ENCODE results near the gene PSME2. TPM values are rescaled to one million over a fixed set of nuclear protein-coding genes. Genes with fewer than 3 reads are reported as not detected.

The PSME2 gene
- 76.7 and 77.1 TPM in 2 replicates for total RNA-seq

DNA sequence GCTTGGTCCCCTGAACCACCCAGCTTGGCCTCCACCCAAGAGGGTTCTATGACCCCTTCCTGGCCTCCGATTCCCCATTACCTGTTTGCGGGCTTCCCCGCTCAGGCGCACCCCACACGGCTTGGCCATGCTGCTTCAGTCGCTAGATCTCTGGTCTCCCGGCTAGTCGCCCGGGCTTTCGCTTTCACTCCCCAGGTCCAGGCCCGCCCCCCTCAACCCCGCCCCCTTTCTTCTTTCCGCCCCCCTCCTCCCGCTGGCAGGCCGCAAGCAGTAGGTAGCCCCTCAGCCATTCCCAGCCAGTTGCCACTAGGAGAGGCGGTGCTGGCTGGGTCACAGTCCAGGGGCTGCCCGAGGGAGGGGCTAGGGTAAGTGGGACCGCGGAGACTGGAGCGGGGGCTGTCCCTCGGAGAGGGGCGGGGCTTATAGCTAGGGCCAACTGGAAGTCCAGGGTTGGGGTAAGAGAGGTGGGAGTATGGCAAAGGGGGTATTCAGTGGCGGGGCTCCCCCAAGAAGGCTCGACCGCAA is at the start of gene PSME2:
PSME2 (minus strand) TSS at position 158 of the 525 bp plus-strand sequence; CDS start at position 129, 29 bp downstream.

GRCh38 chr14:24195186-24196070 is 49.0 kb upstream of the PSME2 start, which contains the start of gene TM9SF1:
Gene TM9SF1, minus strand, starts transcription at chr14:24195441. Its CDS starts 422 bp downstream, at chr14:24195019.

DNA sequence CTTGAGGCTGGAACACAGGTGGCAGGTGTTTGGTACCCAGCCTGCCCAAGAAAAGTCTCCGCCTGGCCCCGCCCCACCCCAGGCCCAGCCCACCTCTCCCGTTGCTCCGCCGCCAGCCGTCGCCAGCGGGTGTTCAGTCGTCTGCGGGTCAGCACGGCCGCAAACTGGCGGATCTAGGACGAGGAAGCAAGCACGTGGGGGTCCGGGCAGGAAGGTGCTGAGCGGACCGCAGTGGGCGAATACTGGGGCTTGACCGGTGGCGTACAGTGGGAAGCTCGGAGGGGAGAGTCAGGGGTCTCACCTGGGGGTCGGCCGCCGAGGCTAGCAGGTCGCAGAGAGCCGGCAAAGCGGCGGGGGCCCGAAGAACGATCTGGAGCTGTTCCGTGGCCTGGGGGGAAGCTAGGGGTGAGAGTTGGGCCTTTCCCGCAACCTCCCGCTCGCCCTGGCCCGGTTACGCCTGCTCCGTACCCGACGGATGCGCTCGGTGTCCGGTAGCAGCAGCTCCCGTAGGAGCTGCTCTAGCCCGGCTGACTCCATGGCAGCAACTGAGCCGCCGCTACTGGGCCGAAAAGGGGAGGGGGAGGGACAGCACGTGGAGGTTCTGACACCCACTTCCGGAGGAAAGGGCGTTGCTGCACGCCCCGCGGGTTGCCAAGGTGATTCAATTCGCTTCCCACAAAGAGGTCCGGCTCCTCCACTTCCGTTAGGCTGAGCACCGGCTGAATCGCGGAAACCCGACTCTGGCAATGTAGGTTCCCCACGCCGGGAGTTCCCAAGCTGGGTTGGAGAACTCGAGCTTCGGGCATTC is 42.0 kb upstream of the PSME2 start, which contains the start of gene IPO4:
IPO4 (minus strand) TSS at position 566 of the 808 bp plus-strand sequence; CDS start at position 537, 29 bp downstream.

DNA sequence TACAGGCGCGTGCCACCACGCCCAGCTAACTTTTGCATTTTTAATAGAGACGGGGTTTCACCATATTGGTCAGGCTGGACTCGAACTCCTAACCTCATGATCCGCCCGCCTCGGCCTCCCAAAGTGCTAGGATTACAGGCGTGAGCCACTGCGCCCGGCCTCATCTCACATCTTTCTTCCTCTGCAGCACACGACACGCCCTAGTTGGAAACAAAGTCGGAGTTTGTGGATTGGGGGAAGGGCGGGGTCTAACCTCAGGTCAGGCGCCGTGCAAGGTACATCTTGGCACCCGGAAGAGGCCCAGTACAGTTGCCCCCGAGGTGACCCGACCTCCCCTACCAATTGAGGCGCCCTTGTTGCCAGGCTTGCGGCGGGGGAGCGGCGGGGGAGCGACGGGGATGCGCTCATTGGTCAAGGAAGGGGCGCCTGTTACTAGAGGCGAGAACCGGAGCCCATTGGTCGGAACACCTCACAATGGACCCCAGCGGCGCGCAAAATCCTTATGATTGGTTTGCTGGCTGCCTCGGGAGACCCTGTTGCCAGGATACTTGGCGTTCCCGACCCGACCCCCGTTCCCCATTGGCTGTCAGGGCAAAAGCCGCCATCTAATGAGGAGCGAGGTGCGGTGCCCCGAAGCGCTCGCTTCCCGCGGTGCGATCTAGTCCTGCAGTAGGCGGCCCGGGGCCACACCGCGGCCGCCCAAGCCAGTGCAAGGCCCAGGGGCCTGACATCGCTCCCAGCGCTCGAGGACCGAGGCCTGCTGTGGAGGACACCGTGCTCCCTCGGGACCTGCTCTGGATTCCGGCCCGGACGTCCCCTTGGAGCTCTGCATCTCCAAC is 25.2 kb upstream of the PSME2 start, which contains the start of gene REC8:
REC8 (plus strand) TSS at position 659 of the 839 bp plus-strand sequence. CDS start 473 bp downstream, outside the sequence.

DNA sequence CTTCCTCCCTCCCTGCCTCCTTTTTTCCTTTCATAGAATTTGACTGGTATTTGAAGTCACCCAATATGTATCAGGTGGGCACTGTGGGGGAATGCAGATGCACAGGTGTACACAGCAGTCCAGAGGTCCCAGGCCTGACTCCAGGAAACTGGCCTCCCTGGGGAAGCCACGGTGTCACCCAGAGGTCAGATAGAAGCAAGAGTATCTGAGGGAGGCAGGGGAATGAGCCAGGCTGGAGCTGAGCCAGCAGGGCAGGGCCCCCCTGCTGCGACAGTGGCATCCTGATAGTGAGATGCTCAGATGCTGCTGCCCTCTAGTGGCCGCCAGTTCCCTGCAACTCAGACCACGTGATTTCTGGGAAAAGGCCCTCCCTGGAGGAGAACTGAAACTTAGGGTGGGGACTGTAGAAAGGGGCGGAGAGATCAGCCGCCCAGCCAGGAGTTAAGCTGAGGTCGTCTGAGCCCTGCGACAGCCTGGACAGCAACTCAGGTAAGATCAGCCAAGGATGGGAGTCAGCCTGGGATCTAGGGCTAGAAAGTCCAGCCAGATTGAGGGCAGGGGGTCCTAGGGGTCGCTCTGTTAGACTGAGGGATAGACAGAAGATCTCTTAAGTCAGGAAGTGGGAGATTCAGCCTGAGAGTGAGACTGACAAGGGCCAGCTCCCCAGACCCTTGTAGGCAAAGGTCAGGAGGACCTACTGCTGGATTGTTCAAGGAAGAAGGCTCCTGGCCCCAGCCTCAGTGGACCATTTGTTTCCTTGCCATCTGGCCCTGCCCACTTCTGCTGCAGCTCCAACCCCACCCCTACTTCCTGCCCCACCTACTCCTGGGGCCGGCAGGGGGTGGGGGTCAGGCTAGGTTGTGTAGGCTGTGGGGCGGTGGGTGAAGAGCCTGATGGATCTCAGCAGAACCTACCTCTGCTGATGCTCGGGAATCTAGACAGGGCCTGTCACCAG is 14.7 kb upstream of the PSME2 start, which contains the start of gene IRF9:
IRF9 (plus strand) TSS at position 416 of the 955 bp plus-strand sequence. CDS start 880 bp downstream, outside the sequence.

DNA sequence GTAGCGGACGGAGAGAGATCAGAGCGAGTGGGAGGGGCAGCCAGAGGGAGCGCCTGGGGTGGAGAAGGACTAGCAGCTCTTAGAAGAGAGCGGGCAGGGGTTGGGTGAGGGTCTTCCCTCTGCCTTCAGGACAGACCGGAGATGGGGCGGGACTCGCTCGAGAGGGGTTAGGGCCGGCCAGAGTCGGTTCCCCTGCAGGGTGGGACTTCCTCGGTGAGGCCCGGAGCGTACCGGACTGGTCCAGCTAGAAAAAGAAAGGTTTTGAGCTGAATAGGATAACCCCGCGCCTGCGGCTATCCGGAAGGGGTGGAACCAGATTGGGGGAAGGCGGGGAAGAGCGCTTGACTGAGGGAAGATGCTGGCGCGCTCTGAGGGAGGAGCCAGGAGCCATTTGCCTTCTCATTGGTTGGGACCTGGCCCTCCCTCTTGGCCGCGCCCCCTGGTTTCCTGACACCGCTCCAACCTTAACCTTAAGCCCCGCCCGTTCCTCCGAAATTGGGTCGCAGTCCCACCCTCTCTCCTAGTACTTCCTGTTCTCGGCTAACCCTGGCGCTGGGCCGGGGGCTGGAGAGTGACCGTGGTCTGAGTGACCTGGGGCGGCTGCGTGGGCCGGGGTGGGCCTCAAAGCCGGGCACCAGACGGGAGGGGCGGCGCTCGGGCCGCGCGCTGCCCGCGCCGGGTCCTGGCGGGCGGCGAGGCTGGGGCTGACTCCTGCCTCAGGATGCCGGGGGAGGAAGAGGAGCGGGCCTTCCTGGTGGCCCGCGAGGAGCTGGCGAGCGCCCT is 759 bp upstream of the PSME2 start, which contains the start of gene RNF31:
RNF31 (plus strand) TSS at position 521 of the 783 bp plus-strand sequence; CDS start at position 722, 201 bp downstream.

DNA sequence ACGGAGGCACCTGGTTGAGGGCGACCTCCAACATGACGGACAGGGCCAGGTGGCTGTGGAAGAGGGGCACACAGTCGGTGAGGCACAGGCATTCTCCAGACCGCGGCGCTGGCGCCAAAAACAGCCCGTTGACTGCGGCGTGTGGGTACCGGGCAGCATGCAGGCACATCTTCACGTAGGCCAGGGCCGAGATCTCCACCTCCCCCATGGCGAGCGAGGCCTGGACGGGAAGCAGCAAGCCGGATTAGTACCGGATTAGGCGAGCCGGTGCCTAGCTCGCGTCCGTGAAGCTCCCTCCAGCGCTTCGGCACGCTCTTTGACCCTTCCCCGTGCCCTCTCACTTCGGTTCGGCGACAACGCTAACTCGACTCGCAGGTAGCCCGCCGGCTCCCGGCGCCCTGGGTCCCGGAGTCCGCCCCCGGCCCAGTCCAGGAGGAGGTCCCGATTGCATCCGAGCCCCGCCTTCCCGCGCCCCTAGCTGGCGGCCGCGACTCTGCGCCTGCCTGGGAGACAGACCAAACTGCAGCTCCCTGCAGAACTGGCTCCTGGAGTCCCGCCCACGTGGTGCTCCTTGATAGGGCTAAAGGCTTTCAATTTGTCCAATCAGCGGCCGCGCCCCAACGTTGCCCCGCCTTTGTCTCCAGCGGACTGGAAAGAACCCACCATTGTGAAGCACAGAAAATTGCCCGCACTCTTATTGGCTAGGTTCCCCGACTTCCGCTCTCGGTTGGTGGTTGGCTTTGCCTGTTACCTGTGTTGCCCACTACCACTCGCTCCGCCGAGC is 5.1 kb downstream of the PSME2 start, which contains the start of gene EMC9:
EMC9 (minus strand) TSS at position 495 of the 784 bp plus-strand sequence; CDS start at position 208, 287 bp downstream.

DNA sequence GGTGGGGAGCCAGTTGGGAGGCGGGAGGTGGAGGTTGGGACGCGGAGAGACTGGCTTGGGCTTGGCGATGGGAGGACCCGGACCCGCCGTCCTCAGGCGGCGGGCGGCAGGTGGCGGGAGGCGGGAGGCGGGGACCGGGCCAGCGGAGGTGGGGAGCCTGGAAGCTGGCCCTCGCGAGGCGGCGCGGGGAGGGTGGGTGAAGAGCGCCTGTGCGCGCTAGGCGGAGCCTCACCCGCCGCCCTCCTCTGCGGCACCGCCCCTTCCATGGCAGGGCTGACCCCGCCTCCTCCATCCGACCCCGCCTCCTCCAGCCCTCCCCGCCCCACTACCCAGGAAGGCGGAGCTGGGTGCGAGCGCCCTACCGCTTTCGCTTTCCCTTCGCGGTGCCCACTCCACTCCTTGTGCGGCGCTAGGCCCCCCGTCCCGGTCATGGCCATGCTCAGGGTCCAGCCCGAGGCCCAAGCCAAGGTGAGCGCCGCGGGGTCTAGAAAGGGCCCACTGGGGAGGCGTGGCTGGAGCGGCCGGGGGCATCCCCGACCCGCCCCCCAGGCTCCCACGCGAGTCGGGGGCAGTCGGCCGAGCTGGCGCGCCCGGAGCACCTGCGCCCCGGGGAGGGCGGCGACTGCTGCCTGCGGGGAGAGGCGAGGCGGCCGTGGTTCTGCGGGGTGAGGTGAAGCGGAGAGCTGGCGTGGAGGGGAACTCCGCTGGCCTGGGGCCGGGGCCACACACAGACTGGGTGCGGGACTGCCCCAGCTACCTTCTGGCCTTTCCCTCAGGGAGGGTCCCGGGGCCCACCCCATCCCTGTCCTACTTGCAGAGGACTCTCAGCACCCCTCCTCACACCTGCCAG is 10.4 kb downstream of the PSME2 start, which contains the start of gene PSME1:
PSME1 (plus strand) TSS at position 361 of the 850 bp plus-strand sequence; CDS start at position 430, 69 bp downstream.

GRCh38 chr14:24130380-24130716 is 16.1 kb downstream of the PSME2 start, which contains the start of gene FITM1:
Gene FITM1, plus strand, starts transcription at chr14:24130659. Its CDS starts 905 bp downstream, at chr14:24131564.

GRCh38 chr14:24114532-24115421 is 31.6 kb downstream of the PSME2 start, which contains the start of the genes DCAF11 and NRL:
Gene DCAF11, plus strand, starts transcription at chr14:24114777. Its CDS starts 818 bp downstream, at chr14:24115595.
Gene NRL, minus strand, starts transcription at chr14:24114949. Its CDS starts 32,101 bp downstream, at chr14:24082848.

GRCh38 chr14:24093901-24094840 is 52.2 kb downstream of the PSME2 start, which contains the start of gene PCK2:
Gene PCK2, plus strand, starts transcription at chr14:24094311. Its CDS starts 95 bp downstream, at chr14:24094406.

All from thoracic aorta endothelial cell (primary cell).